ENCODE data around the gene BTG4.

DNA sequence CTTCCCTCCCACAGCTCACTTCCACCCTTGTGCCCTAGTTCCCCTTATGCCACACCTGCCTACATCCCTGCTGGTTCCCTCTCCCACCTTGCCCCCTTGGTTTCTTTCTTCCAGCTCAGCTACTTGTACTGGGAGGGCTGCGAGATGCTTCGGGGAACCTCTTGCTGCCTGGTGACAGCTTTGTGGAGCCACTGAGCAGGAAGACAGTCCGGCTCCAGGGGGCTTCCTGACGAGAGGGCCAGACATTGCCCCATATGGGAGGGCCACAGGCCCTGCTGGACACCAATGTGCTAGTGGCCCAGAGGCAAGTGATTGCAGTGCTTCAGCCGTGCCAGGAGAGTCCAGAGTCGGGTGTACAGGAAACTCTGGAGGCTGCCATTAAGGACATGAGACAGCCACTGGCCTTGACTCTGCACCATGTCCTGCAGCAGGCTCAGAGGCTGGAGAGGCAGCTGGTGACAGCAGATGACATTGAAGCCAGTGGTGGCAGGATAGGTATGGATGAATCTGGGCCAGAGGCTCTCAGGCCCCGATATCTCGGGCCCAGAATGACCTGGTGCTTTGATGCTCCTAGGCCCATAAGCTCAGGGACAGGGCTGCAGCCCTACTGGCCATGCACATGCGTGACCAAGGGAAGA lies 54.3 kb downstream of the BTG4 start:
- TF ChIP-seq, protein P1, sequence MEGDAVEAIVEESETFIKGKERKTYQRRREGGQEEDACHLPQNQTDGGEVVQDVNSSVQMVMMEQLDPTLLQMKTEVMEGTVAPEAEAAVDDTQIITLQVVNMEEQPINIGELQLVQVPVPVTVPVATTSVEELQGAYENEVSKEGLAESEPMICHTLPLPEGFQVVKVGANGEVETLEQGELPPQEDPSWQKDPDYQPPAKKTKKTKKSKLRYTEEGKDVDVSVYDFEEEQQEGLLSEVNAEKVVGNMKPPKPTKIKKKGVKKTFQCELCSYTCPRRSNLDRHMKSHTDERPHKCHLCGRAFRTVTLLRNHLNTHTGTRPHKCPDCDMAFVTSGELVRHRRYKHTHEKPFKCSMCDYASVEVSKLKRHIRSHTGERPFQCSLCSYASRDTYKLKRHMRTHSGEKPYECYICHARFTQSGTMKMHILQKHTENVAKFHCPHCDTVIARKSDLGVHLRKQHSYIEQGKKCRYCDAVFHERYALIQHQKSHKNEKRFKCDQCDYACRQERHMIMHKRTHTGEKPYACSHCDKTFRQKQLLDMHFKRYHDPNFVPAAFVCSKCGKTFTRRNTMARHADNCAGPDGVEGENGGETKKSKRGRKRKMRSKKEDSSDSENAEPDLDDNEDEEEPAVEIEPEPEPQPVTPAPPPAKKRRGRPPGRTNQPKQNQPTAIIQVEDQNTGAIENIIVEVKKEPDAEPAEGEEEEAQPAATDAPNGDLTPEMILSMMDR (IDR thresholded peaks at IDR 0.05 in 2 of 3, conservative IDR thresholded peaks at IDR 0.05 in 1 of 3; ENCODE audit: insufficient read depth in 2 of 3, low read depth in 1 of 3, low read length in 3 of 3), result no peak
- TF ChIP-seq, protein P2, sequence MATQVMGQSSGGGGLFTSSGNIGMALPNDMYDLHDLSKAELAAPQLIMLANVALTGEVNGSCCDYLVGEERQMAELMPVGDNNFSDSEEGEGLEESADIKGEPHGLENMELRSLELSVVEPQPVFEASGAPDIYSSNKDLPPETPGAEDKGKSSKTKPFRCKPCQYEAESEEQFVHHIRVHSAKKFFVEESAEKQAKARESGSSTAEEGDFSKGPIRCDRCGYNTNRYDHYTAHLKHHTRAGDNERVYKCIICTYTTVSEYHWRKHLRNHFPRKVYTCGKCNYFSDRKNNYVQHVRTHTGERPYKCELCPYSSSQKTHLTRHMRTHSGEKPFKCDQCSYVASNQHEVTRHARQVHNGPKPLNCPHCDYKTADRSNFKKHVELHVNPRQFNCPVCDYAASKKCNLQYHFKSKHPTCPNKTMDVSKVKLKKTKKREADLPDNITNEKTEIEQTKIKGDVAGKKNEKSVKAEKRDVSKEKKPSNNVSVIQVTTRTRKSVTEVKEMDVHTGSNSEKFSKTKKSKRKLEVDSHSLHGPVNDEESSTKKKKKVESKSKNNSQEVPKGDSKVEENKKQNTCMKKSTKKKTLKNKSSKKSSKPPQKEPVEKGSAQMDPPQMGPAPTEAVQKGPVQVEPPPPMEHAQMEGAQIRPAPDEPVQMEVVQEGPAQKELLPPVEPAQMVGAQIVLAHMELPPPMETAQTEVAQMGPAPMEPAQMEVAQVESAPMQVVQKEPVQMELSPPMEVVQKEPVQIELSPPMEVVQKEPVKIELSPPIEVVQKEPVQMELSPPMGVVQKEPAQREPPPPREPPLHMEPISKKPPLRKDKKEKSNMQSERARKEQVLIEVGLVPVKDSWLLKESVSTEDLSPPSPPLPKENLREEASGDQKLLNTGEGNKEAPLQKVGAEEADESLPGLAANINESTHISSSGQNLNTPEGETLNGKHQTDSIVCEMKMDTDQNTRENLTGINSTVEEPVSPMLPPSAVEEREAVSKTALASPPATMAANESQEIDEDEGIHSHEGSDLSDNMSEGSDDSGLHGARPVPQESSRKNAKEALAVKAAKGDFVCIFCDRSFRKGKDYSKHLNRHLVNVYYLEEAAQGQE (IDR thresholded peaks at IDR 0.05; ENCODE audit: borderline replicate concordance), result no peak
- TF ChIP-seq, protein P2 (CRISPR knock-in tag; IDR thresholded peaks at IDR 0.05; ENCODE audit: low read depth), result no peak
- TF ChIP-seq, protein P3, sequence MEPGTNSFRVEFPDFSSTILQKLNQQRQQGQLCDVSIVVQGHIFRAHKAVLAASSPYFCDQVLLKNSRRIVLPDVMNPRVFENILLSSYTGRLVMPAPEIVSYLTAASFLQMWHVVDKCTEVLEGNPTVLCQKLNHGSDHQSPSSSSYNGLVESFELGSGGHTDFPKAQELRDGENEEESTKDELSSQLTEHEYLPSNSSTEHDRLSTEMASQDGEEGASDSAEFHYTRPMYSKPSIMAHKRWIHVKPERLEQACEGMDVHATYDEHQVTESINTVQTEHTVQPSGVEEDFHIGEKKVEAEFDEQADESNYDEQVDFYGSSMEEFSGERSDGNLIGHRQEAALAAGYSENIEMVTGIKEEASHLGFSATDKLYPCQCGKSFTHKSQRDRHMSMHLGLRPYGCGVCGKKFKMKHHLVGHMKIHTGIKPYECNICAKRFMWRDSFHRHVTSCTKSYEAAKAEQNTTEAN (CRISPR knock-in tag; IDR thresholded peaks at IDR 0.05), result no peak
- TF ChIP-seq KDM5B (IDR thresholded peaks at IDR 0.05; ENCODE audit: insufficient replicate concordance, low read depth, low read length) (no peak), POLR2A (conservative IDR thresholded peaks at IDR 0.05) (no peak), FOXM1 (IDR thresholded peaks at IDR 0.05; ENCODE audit: low read depth) (no peak), FOXM1 (CRISPR knock-in tag; IDR thresholded peaks at IDR 0.05; ENCODE audit: low read depth) (no peak), MAFF (IDR thresholded peaks at IDR 0.05; ENCODE audit: low read length) (no peak), SMC3 (conservative IDR thresholded peaks at IDR 0.05; ENCODE audit: insufficient read depth, low read depth, low read length) (no peak)
- TF ChIP-seq, protein P4, sequence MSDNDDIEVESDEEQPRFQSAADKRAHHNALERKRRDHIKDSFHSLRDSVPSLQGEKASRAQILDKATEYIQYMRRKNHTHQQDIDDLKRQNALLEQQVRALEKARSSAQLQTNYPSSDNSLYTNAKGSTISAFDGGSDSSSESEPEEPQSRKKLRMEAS (CRISPR knock-in tag; IDR thresholded peaks at IDR 0.05), result no peak
- TF ChIP-seq, protein P5, sequence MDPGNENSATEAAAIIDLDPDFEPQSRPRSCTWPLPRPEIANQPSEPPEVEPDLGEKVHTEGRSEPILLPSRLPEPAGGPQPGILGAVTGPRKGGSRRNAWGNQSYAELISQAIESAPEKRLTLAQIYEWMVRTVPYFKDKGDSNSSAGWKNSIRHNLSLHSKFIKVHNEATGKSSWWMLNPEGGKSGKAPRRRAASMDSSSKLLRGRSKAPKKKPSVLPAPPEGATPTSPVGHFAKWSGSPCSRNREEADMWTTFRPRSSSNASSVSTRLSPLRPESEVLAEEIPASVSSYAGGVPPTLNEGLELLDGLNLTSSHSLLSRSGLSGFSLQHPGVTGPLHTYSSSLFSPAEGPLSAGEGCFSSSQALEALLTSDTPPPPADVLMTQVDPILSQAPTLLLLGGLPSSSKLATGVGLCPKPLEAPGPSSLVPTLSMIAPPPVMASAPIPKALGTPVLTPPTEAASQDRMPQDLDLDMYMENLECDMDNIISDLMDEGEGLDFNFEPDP (CRISPR knock-in tag; IDR thresholded peaks at IDR 0.05), result no peak
- TF ChIP-seq, protein P6, sequence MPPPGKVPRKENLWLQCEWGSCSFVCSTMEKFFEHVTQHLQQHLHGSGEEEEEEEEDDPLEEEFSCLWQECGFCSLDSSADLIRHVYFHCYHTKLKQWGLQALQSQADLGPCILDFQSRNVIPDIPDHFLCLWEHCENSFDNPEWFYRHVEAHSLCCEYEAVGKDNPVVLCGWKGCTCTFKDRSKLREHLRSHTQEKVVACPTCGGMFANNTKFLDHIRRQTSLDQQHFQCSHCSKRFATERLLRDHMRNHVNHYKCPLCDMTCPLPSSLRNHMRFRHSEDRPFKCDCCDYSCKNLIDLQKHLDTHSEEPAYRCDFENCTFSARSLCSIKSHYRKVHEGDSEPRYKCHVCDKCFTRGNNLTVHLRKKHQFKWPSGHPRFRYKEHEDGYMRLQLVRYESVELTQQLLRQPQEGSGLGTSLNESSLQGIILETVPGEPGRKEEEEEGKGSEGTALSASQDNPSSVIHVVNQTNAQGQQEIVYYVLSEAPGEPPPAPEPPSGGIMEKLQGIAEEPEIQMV (tag; conservative IDR thresholded peaks at IDR 0.05; ENCODE audit: low read depth), result no peak

All from K562 (cell line).